Neuronal stem cell (in vitro differentiated cells): Measurements from ENCODE around the gene CNTN5.
A peak's percentile ranks its signal among the peaks of the same experiment; 100 is the strongest.

Experiments
- DNase-seq: peaks from one replicate; pipeline ENCODE4 v3.0.0-alpha.2; 2013; ENCODE audit warnings: low spot score
- H2AFZ ChIP-seq: one replicate; pipeline ENCODE4 v1.6.1; 2013; ENCODE audit warnings: mild to moderate bottlenecking, low read length, inconsistent platforms
- H2AK5ac ChIP-seq: 2 replicates; pipeline ENCODE4 v1.6.1; 2013; ENCODE audit warnings: low read depth, mild to moderate bottlenecking, inconsistent platforms, low read length, moderate library complexity, mixed read lengths
- H2BK120ac ChIP-seq: 2 replicates; pipeline ENCODE4 v1.6.1; 2013; ENCODE audit warnings: low read depth, mild to moderate bottlenecking, inconsistent platforms, low read length, moderate library complexity, mixed read lengths
- H2BK12ac ChIP-seq: one replicate; pipeline ENCODE4 v1.6.1; 2013; ENCODE audit warnings: low read length, inconsistent platforms
- H2BK15ac ChIP-seq: 2 replicates; pipeline ENCODE4 v1.6.1; 2013; ENCODE audit warnings: mild to moderate bottlenecking, low read length, inconsistent platforms, mixed read lengths
- H2BK5ac ChIP-seq: one replicate; pipeline ENCODE4 v1.6.1; 2013; ENCODE audit warnings: inconsistent platforms, mild to moderate bottlenecking, low read length, moderate library complexity
- H3K14ac ChIP-seq: one replicate; pipeline ENCODE4 v1.6.1; 2013; ENCODE audit warnings: low read length, inconsistent platforms
- H3K18ac ChIP-seq: 2 replicates; pipeline ENCODE4 v1.6.1; 2013; ENCODE audit warnings: low read length, inconsistent platforms
- H3K23ac ChIP-seq: 2 replicates; pipeline ENCODE4 v1.6.1; 2013; ENCODE audit warnings: low read depth, mild to moderate bottlenecking, mixed read lengths, low read length, inconsistent platforms; ENCODE audit not compliant: poor library complexity
- H3K27ac ChIP-seq: replicated peaks from 3 replicates; pipeline ENCODE4 v1.5.1; 2013; ENCODE audit warnings: low read length, inconsistent platforms
- H3K27me3 ChIP-seq, 3 experiments: 2 replicates each; pipeline ENCODE4 v1.6.1; 2013; ENCODE audit warnings: low read length in 3 of 3, mild to moderate bottlenecking in 2 of 3, inconsistent platforms in 1 of 3, low read depth in 1 of 3, mixed read lengths in 1 of 3, moderate library complexity in 1 of 3; ENCODE audit not compliant: control insufficient read depth in 3 of 3, insufficient read depth in 3 of 3
- H3K36me3 ChIP-seq, 2 donors: replicated peaks in 1 of 2; 2 replicates each; pipeline ENCODE4 v1.6.1; 2013; ENCODE audit warnings: low read length in 2 of 2; ENCODE audit not compliant: control insufficient read depth in 2 of 2, insufficient read depth in 2 of 2
- H3K4ac ChIP-seq: 2 replicates; pipeline ENCODE4 v1.6.1; 2013; ENCODE audit warnings: inconsistent platforms, mild to moderate bottlenecking, low read length, moderate library complexity
- H3K4me1 ChIP-seq, 2 donors: 1 replicate in 1 of 2; 2 replicates in 1 of 2; pipeline ENCODE4 v1.6.1; 2013; ENCODE audit warnings: low read length in 2 of 2, low read depth in 1 of 2; ENCODE audit not compliant: control insufficient read depth in 2 of 2, insufficient read depth in 1 of 2
- H3K4me2 ChIP-seq: one replicate; pipeline ENCODE4 v1.6.1; 2013; ENCODE audit warnings: mild to moderate bottlenecking, low read length, inconsistent platforms; ENCODE audit not compliant: insufficient read depth, poor library complexity, severe bottlenecking
- H3K4me3 ChIP-seq, 2 donors: 2 replicates each; pipeline ENCODE4 v1.5.1; 2013; ENCODE audit warnings: low read length in 2 of 2, mild to moderate bottlenecking in 2 of 2, inconsistent platforms in 1 of 2, moderate library complexity in 1 of 2
- H3K79me1 ChIP-seq: one replicate; pipeline ENCODE4 v1.6.1; 2013; ENCODE audit warnings: low read depth, mild to moderate bottlenecking, inconsistent platforms, low read length, moderate library complexity
- H3K9ac ChIP-seq: one replicate; pipeline ENCODE4 v1.6.1; 2013; ENCODE audit warnings: mild to moderate bottlenecking, low read depth, low read length, inconsistent platforms; ENCODE audit not compliant: poor library complexity
- H3K9me3 ChIP-seq, 2 donors: replicated peaks in 1 of 2; 2 replicates each; pipeline versions ENCODE3 to v1.6.1; 2013; ENCODE audit warnings: low read length in 2 of 2, mild to moderate bottlenecking in 2 of 2, inconsistent platforms in 1 of 2, low read depth in 1 of 2, mixed read lengths in 1 of 2, moderate library complexity in 1 of 2; ENCODE audit not compliant: control insufficient read depth in 2 of 2, insufficient read depth in 1 of 2
- H4K8ac ChIP-seq: one replicate; pipeline ENCODE4 v1.6.1; 2013; ENCODE audit warnings: low read depth, mild to moderate bottlenecking, inconsistent platforms, low read length, moderate library complexity
- H4K91ac ChIP-seq: one replicate; pipeline ENCODE4 v1.6.1; 2013; ENCODE audit warnings: low read length, low read depth, mild to moderate bottlenecking, inconsistent platforms; ENCODE audit not compliant: poor library complexity
- WGBS, 2 donors: extraction: QIAGEN DNeasy Blood & Tissue Kit; methylation state at CpG; one replicate each; pipeline ENCODE4 v1.1.7; 2013; ENCODE audit warnings: missing lambda C conversion rate in 2 of 2, mixed read lengths in 1 of 2; ENCODE audit not compliant: insufficient read length in 2 of 2, insufficient replicate concordance in 1 of 2; ENCODE audit errors: extremely low coverage in 2 of 2; 5-methylcytosine and 5-hydroxymethylcytosine counted together

The CNTN5 gene

DNA sequence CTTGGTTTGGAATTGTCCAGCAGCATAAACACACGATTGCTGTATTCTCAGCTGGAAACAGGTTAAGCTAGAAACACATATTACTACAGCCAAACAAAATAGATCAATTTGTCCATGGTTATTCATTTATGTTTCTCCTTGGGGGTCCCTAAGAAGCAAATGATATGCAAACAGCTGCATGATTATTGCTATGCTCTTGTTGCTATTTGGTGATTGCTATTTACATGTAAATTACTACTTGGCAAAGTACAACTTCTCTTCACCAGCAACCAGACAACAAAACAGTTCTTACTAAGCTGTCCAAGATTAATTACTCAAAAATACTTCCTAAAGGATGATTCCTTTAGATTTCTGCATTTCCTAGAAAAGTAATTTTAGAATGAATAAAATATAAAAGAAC lies 1098.4 kb downstream of the CNTN5 start:
- no peak overlapping the region for H4K8ac ChIP-seq
- H3K9me3 ChIP-seq: no peaks in the 10 kb centered on the region
- no peaks in the 10 kb centered on the region for H3K4me1 ChIP-seq
- H3K36me3 ChIP-seq: no peaks in the 10 kb centered on the region
- no peak overlapping the region for H3K14ac ChIP-seq
- H2BK15ac ChIP-seq: no peak overlapping the region
- no peak overlapping the region for H3K18ac ChIP-seq
- H2AFZ ChIP-seq: no peak overlapping the region
- H2BK120ac ChIP-seq: no peak overlapping the region
- H3K4me3 ChIP-seq: no peak overlapping the region
- H2BK5ac ChIP-seq: no peak overlapping the region
- no peak overlapping the region for H3K4me2 ChIP-seq
- DNase-seq: no peak
- no peak overlapping the region for H3K27ac ChIP-seq
- no peak overlapping the region for H2AK5ac ChIP-seq
- no peaks in the 10 kb centered on the region for H3K79me1 ChIP-seq
- no peak overlapping the region for H3K9ac ChIP-seq
- H4K91ac ChIP-seq: no peak overlapping the region
- no CpG with 5 or more reads among the region's 1 CpG for WGBS, 2 donors
- no peak overlapping the region for H2BK12ac ChIP-seq
- no peaks in the 10 kb centered on the region for H3K27me3 ChIP-seq
- no peak overlapping the region for H3K23ac ChIP-seq
- H3K4ac ChIP-seq: no peak overlapping the region

DNA sequence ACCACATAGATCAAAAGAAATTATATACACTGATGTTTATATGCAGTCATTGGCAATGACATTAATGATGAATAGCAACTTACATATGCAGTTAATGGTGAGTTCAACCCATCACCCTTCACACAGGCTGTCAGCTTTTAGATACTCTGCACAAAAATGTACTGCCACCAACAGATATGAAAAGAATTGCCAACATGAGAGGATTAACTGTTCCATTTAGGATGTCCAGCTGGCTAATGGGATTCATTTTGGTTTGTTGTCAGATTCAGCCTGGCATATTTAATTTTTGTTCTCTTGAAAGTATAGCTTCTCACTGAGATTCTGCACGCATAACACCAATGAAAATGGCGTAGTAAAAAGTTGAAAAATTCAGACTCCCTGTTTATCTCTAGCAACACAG lies 1112.4 kb downstream of the CNTN5 start:
- Histone ChIP-seq H3K36me3 (no peaks in the 10 kb centered on the region), H2BK12ac (no peak overlapping the region), H3K9ac (no peak overlapping the region), H3K27ac (no peak overlapping the region), H2BK5ac (no peak overlapping the region), H3K4ac (no peak overlapping the region), H4K8ac (no peak overlapping the region), H3K23ac (no peak overlapping the region), H3K4me1 (no peaks in the 10 kb centered on the region), H4K91ac (no peak overlapping the region), H2BK120ac (no peak overlapping the region), H3K18ac (no peak overlapping the region), H3K27me3 (no peaks in the 10 kb centered on the region), H3K4me3 (no peak overlapping the region), H3K9me3 (no peaks in the 10 kb centered on the region), H3K4me2 (no peak overlapping the region), H2AFZ (no peak overlapping the region), H2BK15ac (no peak overlapping the region), H3K79me1 (no peaks in the 10 kb centered on the region), H2AK5ac (no peak overlapping the region), H3K14ac (no peak overlapping the region)
- no peak for DNase-seq
- WGBS, 2 donors: no CpG with 5 or more reads among the region's 2 CpGs

DNA sequence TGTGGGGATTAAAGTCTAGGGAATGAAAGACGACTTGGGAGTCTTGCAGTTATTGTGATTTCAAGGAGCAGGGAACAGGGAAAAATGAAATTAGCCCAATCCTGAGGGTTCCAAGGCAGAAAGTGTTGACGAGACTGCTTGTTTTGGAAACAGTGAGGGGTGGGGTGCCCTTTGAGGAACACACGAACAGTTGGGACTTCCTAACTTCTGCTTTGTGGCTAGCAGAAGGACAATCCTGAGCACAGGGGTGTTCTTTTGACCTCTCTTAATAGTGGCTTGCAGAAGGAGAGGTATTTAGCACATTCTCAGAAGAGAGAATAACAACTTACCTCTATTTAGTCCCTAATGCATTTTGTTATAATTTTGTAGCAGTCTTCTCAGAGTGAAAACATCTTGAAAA lies 1120.5 kb downstream of the CNTN5 start:
- H3K18ac ChIP-seq: no peak overlapping the region
- H3K9ac ChIP-seq: no peak overlapping the region
- no peaks in the 10 kb centered on the region for H3K9me3 ChIP-seq
- H3K36me3 ChIP-seq: no peaks in the 10 kb centered on the region
- H3K27me3 ChIP-seq: no peaks in the 10 kb centered on the region
- no peak overlapping the region for H2AK5ac ChIP-seq
- no peak overlapping the region for H3K27ac ChIP-seq
- no CpG with 5 or more reads among the region's 3 CpGs for WGBS, 2 donors
- no peak overlapping the region for H2BK15ac ChIP-seq
- no peak overlapping the region for H3K23ac ChIP-seq
- H2BK12ac ChIP-seq: no peak overlapping the region
- no peak overlapping the region for H3K4ac ChIP-seq
- no peak overlapping the region for H2BK120ac ChIP-seq
- no peak overlapping the region for H2AFZ ChIP-seq
- H3K4me1 ChIP-seq: no peaks in the 10 kb centered on the region
- H4K8ac ChIP-seq: no peak overlapping the region
- no peaks in the 10 kb centered on the region for H3K79me1 ChIP-seq
- no peak overlapping the region for H3K14ac ChIP-seq
- no peak overlapping the region for H2BK5ac ChIP-seq
- DNase-seq: no peak
- H3K4me2 ChIP-seq: no peak overlapping the region
- H3K4me3 ChIP-seq: no peak overlapping the region
- no peak overlapping the region for H4K91ac ChIP-seq

DNA sequence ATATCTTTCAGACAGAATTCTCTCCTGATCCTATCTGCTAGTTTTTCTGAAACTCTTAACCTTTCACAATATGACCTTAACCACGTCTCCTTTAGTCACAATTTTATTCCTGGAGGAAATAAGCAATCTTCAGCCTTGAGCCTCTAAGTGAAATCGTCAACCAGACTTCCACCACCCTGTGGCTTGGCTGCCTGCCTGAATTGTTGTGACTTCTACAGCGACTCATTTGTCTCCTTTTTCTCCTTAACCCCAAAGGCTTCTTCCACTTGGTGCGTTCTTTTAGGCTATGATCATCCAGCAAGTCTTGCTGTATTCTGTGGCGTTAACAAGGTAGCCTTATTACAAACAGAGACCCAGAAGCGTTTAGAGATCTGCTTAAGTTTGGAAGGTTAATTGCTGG lies 1131.2 kb downstream of the CNTN5 start:
- Histone ChIP-seq H3K36me3 (no peaks in the 10 kb centered on the region), H2BK12ac (no peak overlapping the region), H2BK15ac (no peak overlapping the region), H4K8ac (no peak overlapping the region), H2AFZ (peak overlapping the region; percentile 68), H3K18ac (no peak overlapping the region), H3K9me3 (no peaks in the 10 kb centered on the region), H3K9ac (no peak overlapping the region), H3K27me3 (no peaks in the 10 kb centered on the region), H3K4me1 (peaks cover 0 to 8% of the 10 kb centered on the region in 2 donors), H2AK5ac (no peak overlapping the region), H2BK5ac (no peak overlapping the region), H4K91ac (no peak overlapping the region), H3K4me2 (no peak overlapping the region), H3K79me1 (no peaks in the 10 kb centered on the region), H3K23ac (no peak overlapping the region), H3K4ac (no peak overlapping the region), H2BK120ac (no peak overlapping the region), H3K4me3 (no peak overlapping the region), H3K27ac (peak overlapping the region; percentile 15), H3K14ac (no peak overlapping the region)
- no peak for DNase-seq
- no CpG with 5 or more reads among the region's 6 CpGs for WGBS, 2 donors
